GM18951 (cell line): ENCODE measurements around the gene LRRC49.
"Not testable (repeated sequence)": the region's sequence is repeated elsewhere in the genome, so short reads cannot be mapped to it uniquely, and the experiment has no call there.

Experiments used
- POLR2A ChIP-seq: IDR thresholded peaks from 4 replicates; pipeline ENCODE4 v1.6.1; 2011; ENCODE audit warnings: mild to moderate bottlenecking; ENCODE audit not compliant: insufficient read length, insufficient read depth; ENCODE audit errors: extremely low read depth
- in situ Hi-C: fragments of 300-500 bp; cut with MboI; formaldehyde crosslinking; loops from one replicate; pipeline ENCODE4 v1.12.0; 2022; ENCODE audit warnings: low sequenced_read_pairs, mixed read lengths, inconsistent platforms; ENCODE audit not compliant: unreplicated experiment

LRRC49 gene

DNA sequence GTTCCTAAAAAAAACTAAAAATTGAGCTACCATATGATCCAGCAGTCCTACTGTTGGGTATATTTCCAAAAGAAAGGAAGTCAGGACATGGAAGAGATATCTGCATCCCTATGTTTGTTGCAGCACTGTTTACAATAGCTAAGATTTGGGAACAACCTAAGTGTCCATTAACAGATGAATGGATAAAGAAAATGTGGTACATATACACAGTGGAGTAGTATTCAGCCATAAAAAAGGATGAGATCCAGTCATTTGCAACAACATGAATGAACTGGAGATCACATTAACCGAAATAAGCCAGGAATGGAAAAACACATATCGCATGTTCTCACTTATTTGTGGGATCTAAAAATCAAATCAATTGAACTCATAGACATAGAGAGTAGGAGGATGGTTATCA is 29.5 kb downstream of the LRRC49 start:
- in situ Hi-C loops, result no loop called here

DNA sequence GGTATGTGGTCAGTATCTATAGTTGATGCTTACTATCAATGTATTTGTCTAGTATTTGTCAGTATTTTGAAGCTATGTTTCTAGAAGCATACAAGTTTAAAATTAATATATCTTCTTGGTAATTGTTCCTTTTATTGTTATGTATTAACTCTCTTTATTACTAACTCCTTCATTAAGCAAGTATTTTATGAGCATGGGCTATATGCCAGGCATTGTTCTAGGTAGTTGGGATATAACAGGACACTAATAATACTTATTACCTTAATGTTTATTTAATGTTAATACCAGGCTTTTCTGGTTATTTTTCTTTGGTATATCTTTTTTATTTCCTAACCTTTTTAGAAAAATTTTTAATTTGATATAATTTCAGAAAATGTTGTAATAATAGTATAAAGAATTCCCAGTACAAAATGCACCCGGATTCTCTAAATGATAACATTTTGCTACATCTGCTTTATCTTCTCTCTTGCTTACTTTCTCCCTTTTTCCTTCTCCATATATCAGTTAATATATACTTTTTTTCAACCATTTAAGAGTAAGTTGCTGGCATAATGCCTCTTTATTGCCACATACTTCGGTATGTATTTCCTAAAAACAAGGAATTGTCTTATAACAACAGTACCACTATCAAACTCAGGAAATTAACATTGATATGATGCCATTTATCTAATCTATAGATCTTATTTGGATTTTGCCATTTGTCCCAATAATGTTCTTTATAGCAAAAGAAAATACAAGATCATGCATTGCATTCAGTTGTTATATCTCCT is 30.9 kb downstream of the LRRC49 start:
- TF ChIP-seq POLR2A, result no peak
- in situ Hi-C loops, result no loop called here

More for the DNA sequence above, 29.5 kb downstream of the LRRC49 start:
- no peak for TF ChIP-seq POLR2A

DNA sequence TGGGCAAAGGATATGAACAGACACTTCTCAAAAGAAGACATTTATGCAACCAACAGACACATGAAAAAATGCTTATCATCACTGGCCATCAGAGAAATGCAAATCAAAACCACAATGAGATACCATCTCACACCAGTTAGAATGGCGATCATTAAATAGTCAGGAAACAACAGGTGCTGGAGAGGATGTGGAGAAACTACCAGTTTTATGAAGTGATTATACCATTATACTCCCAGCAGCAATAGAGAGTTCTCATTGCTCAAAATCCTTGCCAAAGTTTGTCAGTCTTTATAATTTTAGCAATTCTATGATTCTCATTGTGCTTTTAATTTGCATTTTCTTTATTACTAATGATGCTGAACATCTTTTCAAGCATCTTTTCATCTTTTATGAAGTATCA is 34.3 kb downstream of the LRRC49 start:
- in situ Hi-C loops, result not testable (repeated sequence)

DNA sequence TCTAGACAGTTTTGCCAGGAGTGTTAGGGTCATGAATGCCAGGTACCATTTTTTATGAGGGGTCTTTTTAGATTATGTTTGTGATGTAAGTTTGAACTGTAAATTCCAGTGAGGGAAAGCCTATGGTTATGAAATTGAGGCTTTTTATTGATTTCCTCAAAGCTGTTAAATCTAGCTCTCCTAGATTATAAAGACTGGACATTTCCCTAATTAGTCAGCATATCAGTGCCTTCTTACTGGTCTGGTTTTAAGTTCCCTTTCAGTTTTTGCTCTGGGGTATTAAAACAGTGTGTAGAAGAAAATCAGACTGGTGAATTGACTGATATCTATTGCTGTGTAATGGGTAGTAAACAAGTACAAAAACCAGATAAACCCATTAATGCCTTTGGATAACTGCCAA is 39.2 kb downstream of the LRRC49 start:
- in situ Hi-C loops, result no loop called here
- TF ChIP-seq POLR2A, result no peak

DNA sequence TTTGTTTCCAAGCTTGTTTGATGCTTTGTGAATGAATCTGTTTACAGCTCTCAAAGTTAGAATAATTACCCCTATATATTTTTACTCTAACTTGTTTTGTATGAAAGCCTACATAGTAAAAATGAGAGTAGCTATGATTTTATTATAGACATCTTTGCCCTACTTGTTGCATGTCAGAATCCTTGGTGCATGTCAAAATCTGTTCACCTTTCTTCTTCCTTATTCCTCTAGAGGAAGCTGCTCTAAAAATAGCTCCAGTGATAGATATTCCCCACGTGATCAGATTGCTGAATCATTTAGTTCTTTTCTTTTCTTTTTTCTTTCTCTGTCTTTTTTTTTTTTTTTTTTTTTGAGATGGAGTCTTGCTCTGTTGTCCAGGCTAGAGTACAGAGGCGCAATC is 39.8 kb downstream of the LRRC49 start:
- in situ Hi-C loops, result no loop called here
- no peak for TF ChIP-seq POLR2A

DNA sequence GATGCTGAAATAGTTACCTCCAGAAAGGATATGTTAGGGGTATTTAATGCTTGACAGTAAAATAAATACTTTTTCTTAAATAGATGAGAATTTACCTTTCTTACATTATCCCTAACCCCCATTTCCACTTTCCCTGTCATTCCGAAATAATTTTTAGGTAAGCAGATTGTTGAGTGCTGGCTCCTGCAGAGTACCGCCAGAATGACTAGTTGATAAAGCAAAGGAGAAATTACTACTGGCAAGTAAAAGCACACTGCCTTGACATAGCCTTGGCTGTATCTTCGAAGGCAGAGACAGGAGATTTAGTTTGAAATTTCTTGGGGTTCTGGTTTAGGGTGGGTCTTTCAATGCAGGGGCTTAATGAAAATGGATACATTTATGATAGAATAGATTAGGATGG is 40.8 kb downstream of the LRRC49 start:
- in situ Hi-C loops, result no loop called here

DNA sequence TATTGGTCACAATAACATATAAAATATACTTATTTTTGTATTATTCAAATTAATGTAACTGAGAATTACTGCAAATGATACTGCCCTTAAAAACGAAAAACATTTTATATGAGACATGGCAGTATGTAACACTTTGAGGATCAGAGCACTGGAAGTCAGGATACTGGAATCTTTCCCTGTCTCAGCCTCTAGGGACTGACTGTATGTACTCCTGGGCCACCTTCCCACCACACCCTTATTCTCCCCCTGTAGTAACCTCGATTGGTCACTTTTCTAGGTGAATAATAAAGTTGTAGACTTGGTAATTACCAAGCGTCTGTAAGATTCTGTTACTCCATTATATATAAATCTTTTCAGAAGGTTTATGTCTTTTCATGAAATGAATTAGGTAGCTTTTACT is 43.0 kb downstream of the LRRC49 start:
- in situ Hi-C loops, result no loop called here
- no peak for TF ChIP-seq POLR2A

More for the DNA sequence above, 40.8 kb downstream of the LRRC49 start:
- no peak for TF ChIP-seq POLR2A

DNA sequence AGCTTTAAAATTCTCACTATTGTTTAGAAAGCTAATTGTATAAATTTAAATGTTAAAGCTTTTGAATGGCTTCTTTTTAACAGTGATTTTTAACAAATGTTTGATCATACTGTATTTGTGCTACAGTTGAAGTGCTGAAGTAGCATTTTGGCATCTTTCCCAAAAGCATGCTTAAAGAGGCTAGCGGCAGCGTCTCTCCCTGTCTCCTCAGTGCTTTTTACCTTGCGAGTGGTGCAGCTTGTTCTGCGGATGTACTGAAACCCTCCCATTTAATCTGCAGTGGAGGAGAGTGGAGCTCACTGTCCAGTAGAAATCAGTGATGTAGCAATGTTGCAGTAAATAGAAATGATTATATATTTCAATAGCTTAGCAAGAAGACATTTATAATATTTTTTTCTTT is 43.7 kb downstream of the LRRC49 start:
- in situ Hi-C loops, result no loop called here
- no peak for TF ChIP-seq POLR2A

DNA sequence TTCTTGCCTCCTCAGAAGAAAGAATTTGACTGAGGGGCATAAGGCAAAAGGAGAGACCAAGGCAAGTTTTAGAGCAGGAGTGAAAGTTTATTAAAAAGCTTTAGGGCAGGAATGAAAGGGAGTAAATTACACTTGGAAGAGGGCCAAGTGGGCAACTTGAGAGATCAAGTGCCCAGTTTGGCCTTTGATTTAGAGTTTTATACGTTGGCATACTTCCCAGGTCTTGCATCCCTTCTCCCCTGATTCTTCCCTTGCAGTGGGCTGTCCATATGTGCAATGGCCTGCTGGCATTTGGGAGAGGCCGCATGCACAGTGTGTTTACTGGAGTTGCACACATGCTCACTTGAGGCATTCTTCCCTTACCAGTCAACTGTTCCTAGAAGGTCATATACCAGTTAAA is 50.7 kb downstream of the LRRC49 start:
- in situ Hi-C loops, result not testable (repeated sequence)

DNA sequence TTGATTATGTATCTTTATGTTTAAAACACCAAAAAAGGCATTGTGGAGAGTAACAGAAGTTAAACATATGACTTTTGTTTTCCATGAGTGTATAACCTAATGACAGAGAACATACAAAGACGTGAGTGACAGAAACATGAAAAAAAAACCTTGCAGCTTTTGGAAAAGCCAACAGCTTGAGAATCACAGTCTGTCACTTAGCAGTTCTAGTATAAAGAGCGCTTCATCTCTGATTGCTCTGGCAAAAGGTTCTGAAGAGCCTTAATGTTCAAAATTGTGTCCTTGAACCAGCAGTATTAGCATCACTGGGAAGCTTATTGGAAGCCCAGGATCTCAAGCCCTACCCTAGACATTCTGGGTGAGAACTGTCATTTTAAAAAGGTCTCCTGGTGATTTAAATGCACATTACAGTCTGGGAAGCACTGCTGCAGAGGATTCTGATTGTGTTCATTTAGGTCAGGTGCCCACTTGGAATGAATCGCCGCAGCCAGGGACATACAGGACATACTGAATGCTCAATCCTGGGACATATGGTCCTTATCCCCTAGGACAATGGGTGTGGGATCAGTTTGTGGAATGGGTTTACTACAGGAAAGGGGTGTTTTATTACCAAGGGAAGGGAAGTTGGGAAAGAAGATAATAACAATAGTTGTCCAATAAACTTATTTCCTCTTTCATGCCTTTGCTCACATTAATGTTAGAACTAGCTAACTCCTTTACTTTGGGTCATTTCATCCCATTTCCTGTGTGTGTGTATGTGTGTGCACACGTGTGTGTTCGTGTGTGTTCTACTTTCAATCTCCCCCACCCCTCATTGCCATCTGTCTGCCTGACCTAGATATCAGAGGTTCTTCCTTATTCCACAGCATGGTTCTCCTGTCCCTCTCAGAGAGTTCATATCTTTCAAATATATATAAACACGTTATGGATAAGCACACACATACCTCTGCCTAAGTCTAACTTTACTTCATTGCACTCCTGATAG is 55.0 kb downstream of the LRRC49 start:
- in situ Hi-C loops, result no loop called here

DNA sequence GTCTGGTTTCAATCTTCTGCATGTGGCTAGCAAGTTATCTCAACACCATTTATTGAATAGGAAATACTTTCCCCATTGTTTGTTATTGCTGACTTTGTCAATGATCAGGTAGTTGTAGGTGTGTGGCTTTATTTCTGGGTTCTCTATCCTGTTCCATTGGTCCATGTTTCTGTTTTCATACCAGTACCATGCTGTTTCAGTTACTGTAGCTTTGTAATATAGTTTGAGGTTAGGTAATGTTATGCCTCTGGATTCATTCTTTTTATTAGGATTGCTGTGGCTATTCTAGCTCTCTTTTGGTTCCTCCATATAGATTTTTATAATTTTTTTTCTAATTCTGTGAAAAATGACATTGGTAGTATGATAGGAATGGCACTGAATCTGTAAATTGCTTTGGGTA is 58.3 kb downstream of the LRRC49 start:
- TF ChIP-seq POLR2A, result no peak
- in situ Hi-C loops, result no loop called here

More for the DNA sequence above, 55.0 kb downstream of the LRRC49 start:
- no peak for TF ChIP-seq POLR2A

DNA sequence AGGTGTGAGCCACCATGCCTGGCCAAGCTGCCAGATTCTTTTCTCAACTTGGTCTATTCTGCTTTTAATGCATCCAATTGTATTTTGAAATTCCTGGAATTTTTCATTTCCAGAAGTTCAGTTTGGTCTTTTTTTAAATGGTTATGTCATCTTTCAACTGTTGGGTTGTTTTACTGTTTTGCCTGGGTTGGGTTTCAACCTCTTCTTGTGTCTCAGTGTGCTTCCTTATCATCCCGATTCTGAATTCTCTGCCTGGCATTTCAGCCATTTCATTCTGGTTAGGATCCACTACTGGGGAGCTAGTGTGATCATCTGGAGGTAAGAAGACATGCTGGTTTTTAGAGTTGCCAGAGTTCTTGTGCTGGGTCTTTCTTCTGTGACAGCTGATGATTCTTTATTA is 61.5 kb downstream of the LRRC49 start:
- in situ Hi-C loops, result no loop called here

DNA sequence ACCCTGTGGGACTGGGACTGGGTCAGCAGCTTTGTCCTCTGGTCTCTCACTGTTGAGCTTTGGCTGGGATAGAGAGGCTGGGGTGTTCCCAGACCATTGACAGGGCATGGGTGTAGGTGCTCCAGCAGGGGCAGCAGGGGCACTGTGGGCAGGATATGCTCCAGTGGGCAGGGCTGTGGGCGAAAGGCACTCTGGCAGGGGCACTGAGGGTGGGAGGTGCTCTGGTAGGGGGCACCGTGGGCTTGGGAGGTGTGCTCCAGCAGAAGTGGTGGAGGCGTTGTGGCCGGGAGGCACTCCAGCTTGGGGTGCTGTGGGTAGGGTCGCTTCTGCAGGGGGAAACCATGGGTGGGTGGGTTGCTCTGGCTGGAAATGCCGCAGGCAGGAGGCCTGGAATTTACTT is 62.1 kb downstream of the LRRC49 start:
- no peak for TF ChIP-seq POLR2A
- in situ Hi-C loops, result no loop called here

More for the DNA sequence above, 61.5 kb downstream of the LRRC49 start:
- TF ChIP-seq POLR2A, result no peak

DNA sequence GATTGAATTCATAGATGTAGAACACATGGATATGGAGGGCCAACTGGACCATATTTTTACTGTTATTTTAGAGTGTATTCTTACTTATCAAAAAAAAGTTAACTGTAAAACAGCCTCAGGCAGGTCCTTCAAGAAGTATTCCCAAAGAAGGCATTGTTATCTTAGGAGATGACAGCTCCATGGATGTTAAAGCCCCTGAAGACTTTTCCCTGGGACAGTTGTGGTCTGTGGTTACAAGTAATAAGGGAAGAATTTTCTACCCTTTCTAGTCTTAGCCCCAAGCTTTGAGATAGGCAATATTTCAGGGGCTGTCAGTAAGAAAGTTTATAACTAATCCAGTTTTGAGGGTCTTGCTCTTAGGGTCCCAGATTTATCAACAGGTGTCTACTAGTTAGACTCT is 62.5 kb downstream of the LRRC49 start:
- in situ Hi-C loops, result no loop called here
- no peak for TF ChIP-seq POLR2A
